Astrocyte of the hippocampus (primary cell): ENCODE data around the gene TAF4B.
"Not testable (repeated sequence)": the region's sequence is repeated elsewhere in the genome, so short reads cannot be mapped to it uniquely, and the experiment has no call there.

ENCODE experiments used
- DNase-seq: peaks from one replicate; pipeline ENCODE4 v3.0.0; 2011; ENCODE audit warnings: low read depth, low spot score

Gene TAF4B

GRCh38 chr18:26226229-26227050, at the start of gene TAF4B:
TAF4B (plus strand) TSS chr18:26226445; CDS start chr18:26226934, 489 bp downstream.
- peak; percentile 98 for DNase-seq

GRCh38 chr18:26181343-26181826, 44.9 kb upstream of the TAF4B start:
- DNase-seq: no peak

GRCh38 chr18:26183395-26184112, 42.7 kb upstream of the TAF4B start:
- DNase-seq: no peak

GRCh38 chr18:26185267-26185666, 41.0 kb upstream of the TAF4B start:
- no peak for DNase-seq

- DNase-seq: no peak
Observed at GRCh38 chr18:26190506-26190905, 35.7 kb upstream of the TAF4B start.

GRCh38 chr18:26192233-26192632, 34.0 kb upstream of the TAF4B start:
- no peak for DNase-seq

- DNase-seq: no peak
Observed at GRCh38 chr18:26196605-26197004, 29.6 kb upstream of the TAF4B start.

- not testable (repeated sequence) for DNase-seq
Observed at GRCh38 chr18:26202001-26202400, 24.2 kb upstream of the TAF4B start.

- DNase-seq: no peak
Observed at GRCh38 chr18:26205318-26205717, 20.9 kb upstream of the TAF4B start.

GRCh38 chr18:26206488-26206887, 19.8 kb upstream of the TAF4B start:
- DNase-seq: no peak

- DNase-seq: no peak
Observed at GRCh38 chr18:26207937-26208336, 18.3 kb upstream of the TAF4B start.

GRCh38 chr18:26208977-26209376, 17.3 kb upstream of the TAF4B start:
- no peak for DNase-seq

GRCh38 chr18:26210147-26210546, 16.1 kb upstream of the TAF4B start:
- no peak for DNase-seq

GRCh38 chr18:26215247-26215970, 10.8 kb upstream of the TAF4B start:
- DNase-seq: no peak

GRCh38 chr18:26225022-26225693, 1.1 kb upstream of the TAF4B start:
- no peak for DNase-seq

GRCh38 chr18:26225915-26226228, 373 bp upstream of the TAF4B start:
- no peak for DNase-seq

GRCh38 chr18:26227051-26227670, 916 bp downstream of the TAF4B start:
- DNase-seq: no peak

- DNase-seq: no peak
Observed at GRCh38 chr18:26228562-26229260, 2.5 kb downstream of the TAF4B start.

- no peak for DNase-seq
Observed at GRCh38 chr18:26230497-26230896, 4.3 kb downstream of the TAF4B start.

GRCh38 chr18:26233208-26233607, 7.0 kb downstream of the TAF4B start:
- DNase-seq: no peak

- not testable (repeated sequence) for DNase-seq
Observed at GRCh38 chr18:26237363-26237762, 11.1 kb downstream of the TAF4B start.
